H1 (cell line): Measurements from ENCODE around the gene RBM47. TPM values are rescaled to one million over a fixed set of nuclear protein-coding genes. Genes with fewer than 3 reads are reported as not detected.

ENCODE experiments used
- CHD7 ChIP-seq: fragments of 300-600 bp; sonication (generic); IDR thresholded peaks from 2 replicates; pipeline ENCODE4 v1.7.1; 2012; ENCODE audit warnings: low read length, moderate library complexity, mild to moderate bottlenecking, inconsistent platforms; ENCODE audit not compliant: insufficient replicate concordance
- polyA plus RNA-seq, 7 experiments: library from polyadenylated mRNA; depleted of rRNA in 3 of 7; stranded (reverse) in 5 of 7; unstranded in 2 of 7; fragments of >200 nt in 5 of 7; fragments of 200-250 nt in 2 of 7; gene quantifications; 1 replicate in 5 of 7; 2 replicates in 1 of 7; 4 replicates in 1 of 7; pipeline versions ENCODE4 v1.2.1 to v1.2.3, GENCODE V29; 2011 to 2013; ENCODE audit warnings: missing spikeins in 2 of 7, mixed read lengths in 2 of 7
- total RNA-seq: library from RNA; stranded (reverse); fragmentation: NEBNext Ultra II Directional; extraction: Animal tissue kit (Norgen Biotek cat#: 25700); gene quantifications from 2 replicates; pipeline ENCODE4 v1.2.1, GENCODE V29; 2021

The RBM47 gene
- total and polyA plus RNA-seq, 2 of the 8 experiments (the other 6 are each of a cell fraction or from before 2014, with no cell fraction given): 42.8 to 78.9 TPM

GRCh38 chr4:40484346-40485090 lies 145.1 kb downstream of the RBM47 start (continued):
- TF ChIP-seq CHD7: no peak
